HG03196 (cell line): Measurements from ENCODE around the gene PWP1.

Experiments
- ATAC-seq: cut with Tn5 transposase; IDR thresholded peaks from one replicate; pipeline ENCODE4 v1.9.1; 2021; ENCODE audit not compliant: unreplicated experiment

PWP1 gene

GRCh38 chr12:107732365-107732764, 46.8 kb downstream of the PWP1 start:
- ATAC-seq, result no peak

- no peak for ATAC-seq
These were observed 48.5 kb downstream of the PWP1 start for GRCh38 chr12:107734139-107734538.

GRCh38 chr12:107735763-107736162, 50.2 kb downstream of the PWP1 start:
- no peak for ATAC-seq

- ATAC-seq, result peak; percentile 87
These were observed 51.3 kb downstream of the PWP1 start for GRCh38 chr12:107736914-107737313.

GRCh38 chr12:107748472-107748871, 62.9 kb downstream of the PWP1 start:
- no peak for ATAC-seq

GRCh38 chr12:107749083-107749482, 63.5 kb downstream of the PWP1 start:
- ATAC-seq, result no peak

- no peak for ATAC-seq
These were observed 73.8 kb downstream of the PWP1 start for GRCh38 chr12:107759410-107759809.

GRCh38 chr12:107760207-107760808, 74.7 kb downstream of the PWP1 start:
- peak; percentile 22 for ATAC-seq

GRCh38 chr12:107760809-107761501, 75.4 kb downstream of the PWP1 start, which contains the start of gene PRDM4:
Gene PRDM4 (minus strand): TSS chr12:107761137. CDS start chr12:107760515, 622 bp downstream.
- peak; percentile 93 for ATAC-seq

- no peak for ATAC-seq
These were observed 75.9 kb downstream of the PWP1 start for GRCh38 chr12:107761502-107761904.
